B cell (primary cell): ENCODE measurements around the gene CCNYL1. TPM values are rescaled to one million over a fixed set of nuclear protein-coding genes. Genes with fewer than 3 reads are reported as not detected.

Experiments used
- ATAC-seq: fragments of 200-7000 bp; cut with Tn5 transposase; one replicate; pipeline ENCODE4 v1.10.0; 2021; ENCODE audit warnings: low read depth, mild to moderate bottlenecking, moderate number of reproducible peaks, moderate library complexity
- CTCF ChIA-PET: fragments of 350-600 bp; sonication (Branson Sonifier 250); formaldehyde crosslinking; loops from one replicate; lab custom pipeline; 2021; ENCODE audit warnings: antibody characterized with exemption, inconsistent platforms; lab: Charles Lee
- POLR2A ChIA-PET: fragments of 350-600 bp; sonication (Branson Sonifier 250); formaldehyde crosslinking; loops from one replicate; lab custom pipeline; 2021; ENCODE audit warnings: antibody characterized with exemption; lab: Charles Lee
- DNase-seq: peaks from one replicate; pipeline ENCODE4 v3.0.0; 2013
- H2AFZ ChIP-seq: 2 replicates; pipeline ENCODE4 v1.6.1; 2012; ENCODE audit warnings: mild to moderate bottlenecking, low read depth, low read length; ENCODE audit not compliant: insufficient read depth, poor library complexity, severe bottlenecking
- H3K27ac ChIP-seq, 2 donors: 1 replicate in 1 of 2; 2 replicates in 1 of 2; pipeline ENCODE4 v1.5.1; 2012 to 2013; ENCODE audit warnings: low read length in 2 of 2, mild to moderate bottlenecking in 2 of 2, moderate library complexity in 1 of 2
- H3K27me3 ChIP-seq, 4 experiments: fragments of 200-600 bp in 1 of 4; sonication (generic) in 1 of 4; replicated peaks in 1 of 4; 1 replicate in 2 of 4; 2 replicates in 2 of 4; pipeline versions ENCODE4 v1.6.1 to v1.7.0; 2013 to 2016; ENCODE audit warnings: low read length in 3 of 4, mild to moderate bottlenecking in 2 of 4, mixed read lengths in 1 of 4, moderate library complexity in 1 of 4; ENCODE audit not compliant: insufficient read depth in 4 of 4, control insufficient read depth in 3 of 4; ENCODE audit errors: control extremely low read depth in 1 of 4
- H3K36me3 ChIP-seq, 2 experiments: replicated peaks in 1 of 2; 1 replicate in 1 of 2; 2 replicates in 1 of 2; pipeline versions ENCODE4 v1.6.1 to v1.7.1; 2013; ENCODE audit warnings: low read length in 1 of 2; ENCODE audit not compliant: insufficient read depth in 2 of 2, control insufficient read depth in 1 of 2; ENCODE audit errors: control extremely low read depth in 1 of 2, extremely low read depth in 1 of 2
- H3K4me1 ChIP-seq, 2 donors: fragments of 200-600 bp in 1 of 2; sonication (generic) in 1 of 2; 1 replicate in 1 of 2; 2 replicates in 1 of 2; pipeline versions ENCODE4 v1.5.1 to v1.6.1; 2013 to 2017; ENCODE audit warnings: low read length in 2 of 2; ENCODE audit not compliant: control insufficient read depth in 2 of 2, insufficient read depth in 2 of 2
- H3K4me2 ChIP-seq: replicated peaks from 2 replicates; pipeline ENCODE3; 2012; ENCODE audit warnings: mild to moderate bottlenecking, low read depth, low read length; ENCODE audit not compliant: poor library complexity, severe bottlenecking
- H3K4me3 ChIP-seq, 5 experiments: fragments of 200-600 bp in 1 of 5; sonication (generic) in 1 of 5; 1 replicate in 3 of 5; 2 replicates in 2 of 5; pipeline versions ENCODE4 v1.5.1 to v1.7.0; 2011 to 2016; ENCODE audit warnings: low read length in 4 of 5, mild to moderate bottlenecking in 4 of 5, low read depth in 2 of 5, control low read depth in 1 of 5, moderate library complexity in 1 of 5; ENCODE audit not compliant: insufficient read depth in 1 of 5; ENCODE audit errors: control extremely low read depth in 1 of 5, extremely low read depth in 1 of 5
- H3K79me2 ChIP-seq: fragments of 200-600 bp; sonication (generic); one replicate; pipeline ENCODE4 v1.6.0; 2016; ENCODE audit warnings: low read length; ENCODE audit not compliant: control insufficient read depth, insufficient read depth
- H3K9ac ChIP-seq: fragments of 200-600 bp; sonication (generic); 2 replicates; pipeline ENCODE4 v1.6.1; 2017; ENCODE audit warnings: mild to moderate bottlenecking, low read length, moderate library complexity
- H3K9me3 ChIP-seq, 3 donors: one replicate each; pipeline versions ENCODE4 v1.6.1 to v1.7.1; 2013; ENCODE audit warnings: low read length in 2 of 3; ENCODE audit not compliant: control insufficient read depth in 2 of 3, insufficient read depth in 1 of 3; ENCODE audit errors: control extremely low read depth in 1 of 3
- H4K20me1 ChIP-seq: 2 replicates; pipeline ENCODE4 v1.6.0; 2012; ENCODE audit warnings: mild to moderate bottlenecking, low read length; ENCODE audit not compliant: insufficient read depth, control insufficient read depth, poor library complexity, severe bottlenecking
- H3K27ac Mint-ChIP-seq: one replicate; pipeline ENCODE4 v1.8.0; 2021; ENCODE audit warnings: mixed read lengths
- H3K27me3 Mint-ChIP-seq: one replicate; pipeline ENCODE4 v1.8.0; 2021; ENCODE audit warnings: mixed read lengths
- H3K4me1 Mint-ChIP-seq: one replicate; pipeline ENCODE4 v1.8.0; 2021; ENCODE audit warnings: mixed read lengths
- H3K4me3 Mint-ChIP-seq: one replicate; pipeline ENCODE4 v1.8.0; 2021; ENCODE audit warnings: mixed read lengths
- H3K9me3 Mint-ChIP-seq: one replicate; pipeline ENCODE4 v1.8.0; 2022; ENCODE audit warnings: mixed read lengths; ENCODE audit not compliant: insufficient read depth
- EZH2 ChIP-seq: IDR thresholded peaks from 2 replicates; pipeline ENCODE4 v1.6.1; 2012; ENCODE audit warnings: borderline replicate concordance, low read depth, mild to moderate bottlenecking, moderate library complexity, low read length; ENCODE audit not compliant: insufficient read depth, poor library complexity, severe bottlenecking
- WGBS: methylation state at CpG from one replicate; pipeline ENCODE4 v1.1.5; 2013; ENCODE audit warnings: missing lambda C conversion rate; ENCODE audit not compliant: insufficient coverage; 5-methylcytosine and 5-hydroxymethylcytosine counted together
- intact Hi-C: fragments of 100-400 bp; cut with micrococcal nuclease; formaldehyde crosslinking; loops from one replicate; pipeline ENCODE4 v1.10.0; 2022
- polyA plus RNA-seq: library from polyadenylated mRNA; depleted of rRNA; stranded (reverse); fragments of >200 nt; gene quantifications from 2 replicates; pipeline ENCODE4 v1.2.3, GENCODE V29; 2012
- total RNA-seq, 2 donors: library from RNA; stranded (reverse); fragments of 120-200 nt in 1 of 2; gene quantifications; 1 replicate in 1 of 2; 2 replicates in 1 of 2; pipeline versions ENCODE4 v1.2.3 to v1.2.4, GENCODE V29; 2013 to 2022
- TF ChIP-seq, protein P1 (sequence below): fragments of 200-600 bp; IDR thresholded peaks from one replicate; pipeline ENCODE4 v1.8.0; 2022; ENCODE audit warnings: antibody characterized with exemption, mild to moderate bottlenecking

The CCNYL1 gene
- total and polyA plus RNA-seq, 2 donors (not counting 1 experiment from before 2014, with no cell fraction given), result 8.6 to 14.2 TPM

GRCh38 chr2:207662203-207662602 is 49.2 kb upstream of the CCNYL1 start:
- H3K27me3 ChIP-seq, result no peaks in the 10 kb centered on the region
- H3K4me2 ChIP-seq, result peak overlapping the region; percentile 68
- H3K9ac ChIP-seq, result peak overlapping the region; percentile 66
- DNase-seq (peak; percentile 94), ATAC-seq (peak; percentile 96)
- Mint-ChIP-seq H3K27ac (peak overlapping the region; percentile 97), H3K27me3 (no peaks in the 10 kb centered on the region), H3K4me3 (peak overlapping the region; percentile 87), H3K9me3 (no peaks in the 10 kb centered on the region), H3K4me1 (peaks cover 65% of the 10 kb centered on the region)
- H3K4me1 ChIP-seq, result peaks cover 44 to 58% of the 10 kb centered on the region in 2 donors
- H4K20me1 ChIP-seq, result no peaks in the 10 kb centered on the region
- peaks cover 28% of the 10 kb centered on the region for H3K79me2 ChIP-seq
- H3K27ac ChIP-seq, result peak overlapping the region; percentile 79 to 98
- H3K9me3 ChIP-seq, result peaks cover 0 to 1% (median 0%) of the 10 kb centered on the region in 3 donors
- WGBS, result no CpG with 5 or more reads among the region's 2 CpGs
- TF ChIP-seq EZH2, result no peak
- TF ChIP-seq, protein P1, sequence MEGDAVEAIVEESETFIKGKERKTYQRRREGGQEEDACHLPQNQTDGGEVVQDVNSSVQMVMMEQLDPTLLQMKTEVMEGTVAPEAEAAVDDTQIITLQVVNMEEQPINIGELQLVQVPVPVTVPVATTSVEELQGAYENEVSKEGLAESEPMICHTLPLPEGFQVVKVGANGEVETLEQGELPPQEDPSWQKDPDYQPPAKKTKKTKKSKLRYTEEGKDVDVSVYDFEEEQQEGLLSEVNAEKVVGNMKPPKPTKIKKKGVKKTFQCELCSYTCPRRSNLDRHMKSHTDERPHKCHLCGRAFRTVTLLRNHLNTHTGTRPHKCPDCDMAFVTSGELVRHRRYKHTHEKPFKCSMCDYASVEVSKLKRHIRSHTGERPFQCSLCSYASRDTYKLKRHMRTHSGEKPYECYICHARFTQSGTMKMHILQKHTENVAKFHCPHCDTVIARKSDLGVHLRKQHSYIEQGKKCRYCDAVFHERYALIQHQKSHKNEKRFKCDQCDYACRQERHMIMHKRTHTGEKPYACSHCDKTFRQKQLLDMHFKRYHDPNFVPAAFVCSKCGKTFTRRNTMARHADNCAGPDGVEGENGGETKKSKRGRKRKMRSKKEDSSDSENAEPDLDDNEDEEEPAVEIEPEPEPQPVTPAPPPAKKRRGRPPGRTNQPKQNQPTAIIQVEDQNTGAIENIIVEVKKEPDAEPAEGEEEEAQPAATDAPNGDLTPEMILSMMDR, result no peak
- intact Hi-C loops, result loop anchor here (1.0 to 2.0 kb wide), 3 partner anchors 37 to 133 kb away; partner anchors contain the start of genes CCNYL1, CREB1 and METTL21A
- peak overlapping the region; percentile 57 for H2AFZ ChIP-seq
- POLR2A ChIA-PET, result no interaction called here
- CTCF ChIA-PET, result no interaction called here
- peak overlapping the region in 4 of 5 experiments; percentile 1 to 67 (median 44) for H3K4me3 ChIP-seq
- H3K36me3 ChIP-seq, result no peaks in the 10 kb centered on the region

- no peak for ATAC-seq
- DNase-seq, result peak; percentile 38
- intact Hi-C loops, result loop anchor here (2.0 kb wide), 1 partner anchor 135 kb away; the partner anchor contains the start of gene CREB1
- Mint-ChIP-seq H3K9me3 (no peaks in the 10 kb centered on the region), H3K27me3 (no peaks in the 10 kb centered on the region), H3K27ac (peak overlapping the region; percentile 69), H3K4me1 (peaks cover 69% of the 10 kb centered on the region), H3K4me3 (peak overlapping the region; percentile 69)
- Histone ChIP-seq H3K4me1 (peaks cover 52 to 65% of the 10 kb centered on the region in 2 donors), H3K9me3 (peaks cover 0 to 1% (median 0%) of the 10 kb centered on the region in 3 donors), H3K79me2 (peaks cover 34% of the 10 kb centered on the region), H3K27me3 (no peaks in the 10 kb centered on the region), H3K4me2 (peak overlapping the region; percentile 68), H3K4me3 (peak overlapping the region in 3 of 5 experiments; percentile 34 to 67 (median 54)), H3K36me3 (no peaks in the 10 kb centered on the region), H2AFZ (no peak overlapping the region), H3K9ac (peak overlapping the region; percentile 56), H3K27ac (peak overlapping the region; percentile 79 to 98), H4K20me1 (no peaks in the 10 kb centered on the region)
- POLR2A ChIA-PET, result interaction anchor here (1.6 kb wide), 1 partner anchor 39 kb away, joined by 4 read pairs; the partner anchor contains the start of gene METTL21A
- CTCF ChIA-PET, result interaction anchor here (0.7 to 3.8 kb wide), 2 partner anchors 38 to 96 kb away, joined by 3 to 22 read pairs; partner anchors contain the start of gene METTL21A
- no peak for TF ChIP-seq EZH2
- WGBS, result no CpG with 5 or more reads among the region's 5 CpGs
Observed at GRCh38 chr2:207663870-207664545, 47.4 kb upstream of the CCNYL1 start.
